Panc1 (cell line): ENCODE results near the gene APEX1. TPM values are rescaled to one million over a fixed set of nuclear protein-coding genes. Genes with fewer than 3 reads are reported as not detected.

Source experiments
- ATAC-seq: fragments of 200-7000 bp; cut with Tn5 transposase; 2 replicates; pipeline ENCODE4 v1.9.1; 2020; ENCODE audit warnings: mild to moderate bottlenecking, moderate library complexity
- BruUV-seq: library from RNA; stranded (reverse); fragments of 400-500 nt; replicated peaks from 2 replicates; lab custom pipeline; 2021; lab: Mats Ljungman, UMichigan
- CTCF ChIA-PET: fragments of 300-600 bp; sonication (Branson Sonifier 250); formaldehyde crosslinking; loops from one replicate; lab custom pipeline; 2022; ENCODE audit warnings: antibody characterized with exemption; lab: Charles Lee
- POLR2A ChIA-PET: fragments of 300-600 bp; sonication (Branson Sonifier 250); formaldehyde crosslinking; loops from one replicate; lab custom pipeline; 2022; ENCODE audit warnings: antibody characterized with exemption; lab: Charles Lee
- DNase-seq: peaks from one replicate; pipeline ENCODE4 v3.0.0-alpha.2; 2010; ENCODE audit warnings: low read depth, low spot score
- H3K27ac ChIP-seq: 2 replicates; pipeline ENCODE4 v1.5.1; 2011; ENCODE audit warnings: mild to moderate bottlenecking, low read length, inconsistent platforms
- H3K27me3 ChIP-seq: fragments of 200-500 bp; sonication (Bioruptor generic); 2 replicates; pipeline ENCODE4 v1.6.0; 2014; ENCODE audit warnings: low read length, inconsistent platforms; ENCODE audit not compliant: control insufficient read depth, insufficient read depth
- H3K36me3 ChIP-seq: fragments of 200-500 bp; sonication (Bioruptor generic); 2 replicates; pipeline ENCODE4 v1.5.1; 2014; ENCODE audit warnings: inconsistent platforms, mild to moderate bottlenecking, low read length, moderate library complexity; ENCODE audit not compliant: control insufficient read depth, insufficient read depth
- H3K4me1 ChIP-seq: 2 replicates; pipeline ENCODE4 v1.5.1; 2011; ENCODE audit warnings: inconsistent platforms, mild to moderate bottlenecking, low read length, moderate library complexity; ENCODE audit not compliant: control insufficient read depth, insufficient read depth
- H3K4me3 ChIP-seq, 2 experiments: 2 replicates each; pipeline ENCODE4 v1.5.1; 2011 to 2012; ENCODE audit warnings: low read depth in 2 of 2, low read length in 2 of 2, mild to moderate bottlenecking in 2 of 2, inconsistent platforms in 1 of 2, moderate library complexity in 1 of 2
- H3K9me3 ChIP-seq: fragments of 200-500 bp; sonication (Bioruptor generic); 2 replicates; pipeline ENCODE4 v1.5.1; 2014; ENCODE audit warnings: low read depth, mild to moderate bottlenecking, inconsistent platforms, low read length, moderate library complexity; ENCODE audit not compliant: control insufficient read depth, insufficient read depth
- POLR2AphosphoS5 ChIP-seq: IDR thresholded peaks from 2 replicates; pipeline ENCODE4 v1.6.1; 2012; ENCODE audit warnings: mild to moderate bottlenecking, low read depth, low read length, moderate library complexity
- SIN3A ChIP-seq: IDR thresholded peaks from 2 replicates; pipeline ENCODE4 v1.6.1; 2012; ENCODE audit warnings: low read depth, mild to moderate bottlenecking, low read length, moderate library complexity, borderline replicate concordance; ENCODE audit not compliant: insufficient read depth
- TCF7L2 ChIP-seq: IDR thresholded peaks from 2 replicates; pipeline ENCODE4 v1.6.1; 2011; ENCODE audit warnings: mild to moderate bottlenecking, low read depth, low read length, inconsistent platforms
- in situ Hi-C: cut with HindIII; loops from 2 replicates; pipeline ENCODE4 v1.10.0; 2016; ENCODE audit warnings: low sequenced_read_pairs, low pct_unique_long_range_greater_than_20kb
- intact Hi-C: fragments of 100-400 bp; cut with micrococcal nuclease; formaldehyde crosslinking; loops from one replicate; pipeline ENCODE4 v1.10.0; 2022; ENCODE audit not compliant: unreplicated experiment
- total RNA-seq: library from RNA; stranded (reverse); gene quantifications from one replicate; pipeline ENCODE4 v1.2.1, GENCODE V29; 2021; ENCODE audit not compliant: unreplicated experiment
- TF ChIP-seq, protein P1 (sequence below), 2 experiments: IDR thresholded peaks; 2 replicates each; pipeline ENCODE4 v1.6.1; 2011 to 2012; ENCODE audit warnings: low read depth in 2 of 2, control low read depth in 1 of 2, low read length in 1 of 2, mild to moderate bottlenecking in 1 of 2, moderate library complexity in 1 of 2; ENCODE audit not compliant: insufficient read depth in 1 of 2
- TF ChIP-seq, protein P2 (sequence below): fragments of 450-650 bp; IDR thresholded peaks from 2 replicates; pipeline ENCODE4 v1.5.1; 2017; ENCODE audit warnings: mild to moderate bottlenecking

APEX1 gene
- total RNA-seq, 1 experiment from 2014 or later = 163 TPM

- TF ChIP-seq, protein P1, sequence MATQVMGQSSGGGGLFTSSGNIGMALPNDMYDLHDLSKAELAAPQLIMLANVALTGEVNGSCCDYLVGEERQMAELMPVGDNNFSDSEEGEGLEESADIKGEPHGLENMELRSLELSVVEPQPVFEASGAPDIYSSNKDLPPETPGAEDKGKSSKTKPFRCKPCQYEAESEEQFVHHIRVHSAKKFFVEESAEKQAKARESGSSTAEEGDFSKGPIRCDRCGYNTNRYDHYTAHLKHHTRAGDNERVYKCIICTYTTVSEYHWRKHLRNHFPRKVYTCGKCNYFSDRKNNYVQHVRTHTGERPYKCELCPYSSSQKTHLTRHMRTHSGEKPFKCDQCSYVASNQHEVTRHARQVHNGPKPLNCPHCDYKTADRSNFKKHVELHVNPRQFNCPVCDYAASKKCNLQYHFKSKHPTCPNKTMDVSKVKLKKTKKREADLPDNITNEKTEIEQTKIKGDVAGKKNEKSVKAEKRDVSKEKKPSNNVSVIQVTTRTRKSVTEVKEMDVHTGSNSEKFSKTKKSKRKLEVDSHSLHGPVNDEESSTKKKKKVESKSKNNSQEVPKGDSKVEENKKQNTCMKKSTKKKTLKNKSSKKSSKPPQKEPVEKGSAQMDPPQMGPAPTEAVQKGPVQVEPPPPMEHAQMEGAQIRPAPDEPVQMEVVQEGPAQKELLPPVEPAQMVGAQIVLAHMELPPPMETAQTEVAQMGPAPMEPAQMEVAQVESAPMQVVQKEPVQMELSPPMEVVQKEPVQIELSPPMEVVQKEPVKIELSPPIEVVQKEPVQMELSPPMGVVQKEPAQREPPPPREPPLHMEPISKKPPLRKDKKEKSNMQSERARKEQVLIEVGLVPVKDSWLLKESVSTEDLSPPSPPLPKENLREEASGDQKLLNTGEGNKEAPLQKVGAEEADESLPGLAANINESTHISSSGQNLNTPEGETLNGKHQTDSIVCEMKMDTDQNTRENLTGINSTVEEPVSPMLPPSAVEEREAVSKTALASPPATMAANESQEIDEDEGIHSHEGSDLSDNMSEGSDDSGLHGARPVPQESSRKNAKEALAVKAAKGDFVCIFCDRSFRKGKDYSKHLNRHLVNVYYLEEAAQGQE (IDR thresholded peaks at IDR 0.05; ENCODE audit: insufficient read depth in 1 of 2, low read depth in 2 of 2, low read length in 1 of 2) = no peak
- TF ChIP-seq, protein P2, sequence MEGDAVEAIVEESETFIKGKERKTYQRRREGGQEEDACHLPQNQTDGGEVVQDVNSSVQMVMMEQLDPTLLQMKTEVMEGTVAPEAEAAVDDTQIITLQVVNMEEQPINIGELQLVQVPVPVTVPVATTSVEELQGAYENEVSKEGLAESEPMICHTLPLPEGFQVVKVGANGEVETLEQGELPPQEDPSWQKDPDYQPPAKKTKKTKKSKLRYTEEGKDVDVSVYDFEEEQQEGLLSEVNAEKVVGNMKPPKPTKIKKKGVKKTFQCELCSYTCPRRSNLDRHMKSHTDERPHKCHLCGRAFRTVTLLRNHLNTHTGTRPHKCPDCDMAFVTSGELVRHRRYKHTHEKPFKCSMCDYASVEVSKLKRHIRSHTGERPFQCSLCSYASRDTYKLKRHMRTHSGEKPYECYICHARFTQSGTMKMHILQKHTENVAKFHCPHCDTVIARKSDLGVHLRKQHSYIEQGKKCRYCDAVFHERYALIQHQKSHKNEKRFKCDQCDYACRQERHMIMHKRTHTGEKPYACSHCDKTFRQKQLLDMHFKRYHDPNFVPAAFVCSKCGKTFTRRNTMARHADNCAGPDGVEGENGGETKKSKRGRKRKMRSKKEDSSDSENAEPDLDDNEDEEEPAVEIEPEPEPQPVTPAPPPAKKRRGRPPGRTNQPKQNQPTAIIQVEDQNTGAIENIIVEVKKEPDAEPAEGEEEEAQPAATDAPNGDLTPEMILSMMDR = no peak
- TF ChIP-seq SIN3A (no peak), TCF7L2 (no peak), POLR2AphosphoS5 (no peak)
- Histone ChIP-seq H3K4me1 (no peaks in the 10 kb centered on the region), H3K4me3 (no peak overlapping the region), H3K9me3 (no peaks in the 10 kb centered on the region), H3K36me3 (peaks cover 2% of the 10 kb centered on the region), H3K27me3 (no peaks in the 10 kb centered on the region), H3K27ac (no peak overlapping the region)
- no TSS peak for BruUV-seq
- DNase-seq (no peak), ATAC-seq (no peak)
- in situ Hi-C loops (no loop called here), intact Hi-C loops (no loop called here)
- POLR2A ChIA-PET = no interaction called here
- CTCF ChIA-PET = no interaction called here
These were observed 23.9 kb downstream of the APEX1 start for GRCh38 chr14:20478894-20479293.

- DNase-seq (no peak), ATAC-seq (no peak)
- in situ Hi-C loops = no loop called here
- ChIA-PET CTCF (no interaction called here), POLR2A (no interaction called here)
- no peak overlapping the region for H3K27ac ChIP-seq
- no peak overlapping the region for H3K4me3 ChIP-seq
- no peaks in the 10 kb centered on the region for H3K9me3 ChIP-seq
- BruUV-seq = no TSS peak
- TF ChIP-seq POLR2AphosphoS5 = no peak
- TF ChIP-seq, protein P1 (IDR thresholded peaks at IDR 0.05; ENCODE audit: insufficient read depth in 1 of 2, low read depth in 2 of 2, low read length in 1 of 2) = no peak
- TF ChIP-seq, protein P2 = no peak
- intact Hi-C loops = no loop called here
- no peaks in the 10 kb centered on the region for H3K4me1 ChIP-seq
- no peaks in the 10 kb centered on the region for H3K36me3 ChIP-seq
- no peaks in the 10 kb centered on the region for H3K27me3 ChIP-seq
These were observed 27.4 kb downstream of the APEX1 start for GRCh38 chr14:20482382-20482781.
